GM12878 (cell line): ENCODE results near the gene HNRNPM. TPM values are rescaled to one million over a fixed set of nuclear protein-coding genes. Genes with fewer than 3 reads are reported as not detected.

ENCODE experiments used
- ATAC-seq: fragments of 200-7000 bp; cut with Tn5 transposase; 3 replicates; pipeline ENCODE4 v1.9.1; 2020; ENCODE audit warnings: mild to moderate bottlenecking, moderate library complexity
- BruUV-seq: library from RNA; stranded (reverse); fragments of 400-500 nt; replicated peaks from 2 replicates; lab custom pipeline; 2021; lab: Mats Ljungman, UMichigan
- CTCF ChIA-PET: fragments of 300-600 bp; sonication (Branson Sonifier 250); formaldehyde crosslinking; extraction: SDS; loops from one replicate; lab custom pipeline; 2021; ENCODE audit warnings: inconsistent platforms; lab: Yijun Ruan, JAX
- POLR2A ChIA-PET: fragments of 350-600 bp; formaldehyde crosslinking; extraction: SDS; loops from one replicate; lab custom pipeline; 2021; ENCODE audit warnings: inconsistent platforms; lab: Charles Lee
- RAD21 ChIA-PET: fragments of 300-600 bp; sonication (Branson Sonifier 250); formaldehyde crosslinking; loops from one replicate; lab custom pipeline; 2023; ENCODE audit warnings: antibody characterized with exemption; ENCODE audit not compliant: unreplicated experiment; lab: Charles Lee
- SMC1A ChIA-PET: fragments of 300-600 bp; sonication (Branson Sonifier 250); formaldehyde crosslinking; loops from one replicate; lab custom pipeline; 2023; ENCODE audit not compliant: unreplicated experiment, uncharacterized antibody; lab: Charles Lee
- DNase-seq: peaks from one replicate; pipeline ENCODE4 v3.0.0-alpha.2; 2011; ENCODE audit warnings: low read depth, low spot score
- FAIRE-seq: peaks from 3 replicates; lab custom pipeline; 2011; peaks lifted over from hg19 to GRCh38; lab: Jason Lieb, UNC
- H2AFZ ChIP-seq: 2 replicates; pipeline ENCODE4 v1.6.0; 2011; ENCODE audit warnings: low read depth, low read length, control low read depth; ENCODE audit not compliant: control insufficient read depth
- H3K27ac ChIP-seq: 2 replicates; pipeline ENCODE4 v1.5.1; 2011; ENCODE audit warnings: control low read depth; ENCODE audit not compliant: control insufficient read depth, insufficient read depth
- H3K27me3 ChIP-seq, 2 experiments: replicated peaks in 1 of 2; 2 replicates each; pipeline versions ENCODE4 v1.6.0 to v1.6.1; 2011; ENCODE audit warnings: low read length in 1 of 2; ENCODE audit not compliant: control insufficient read depth in 2 of 2, insufficient read depth in 2 of 2
- H3K36me3 ChIP-seq, 2 experiments: 2 replicates each; pipeline ENCODE4 v1.5.1; 2011; ENCODE audit warnings: low read length in 1 of 2; ENCODE audit not compliant: control insufficient read depth in 2 of 2, insufficient read depth in 2 of 2
- H3K4me1 ChIP-seq: 2 replicates; pipeline ENCODE4 v1.6.1; 2011; ENCODE audit warnings: mild to moderate bottlenecking, low read length, moderate library complexity, mixed read lengths; ENCODE audit not compliant: control insufficient read depth, insufficient read depth
- H3K4me2 ChIP-seq: 2 replicates; pipeline ENCODE4 v1.6.0; 2011; ENCODE audit warnings: control low read depth; ENCODE audit not compliant: control insufficient read depth, insufficient read depth
- H3K4me3 ChIP-seq: fragments of 200-600 bp; sonication (generic); 2 replicates; pipeline ENCODE4 v1.5.1; 2016
- H3K79me2 ChIP-seq: 2 replicates; pipeline ENCODE4 v1.6.0; 2011; ENCODE audit warnings: low read length; ENCODE audit not compliant: control insufficient read depth, insufficient read depth
- H3K9ac ChIP-seq: 2 replicates; pipeline ENCODE4 v1.8.0; 2011; ENCODE audit warnings: low read length, control low read depth, mixed read lengths; ENCODE audit not compliant: control insufficient read depth, insufficient read depth
- H3K9me3 ChIP-seq: replicated peaks from 3 replicates; pipeline ENCODE4 v1.5.1; 2011; ENCODE audit warnings: mild to moderate bottlenecking, low read length; ENCODE audit not compliant: control insufficient read depth, insufficient read depth
- H4K20me1 ChIP-seq: 2 replicates; pipeline ENCODE4 v1.6.0; 2011; ENCODE audit not compliant: control insufficient read depth, insufficient read depth
- BCLAF1 ChIP-seq: fragments of 450-650 bp; IDR thresholded peaks from 2 replicates; pipeline ENCODE4 v1.6.1; 2017; ENCODE audit warnings: antibody characterized with exemption, mild to moderate bottlenecking, moderate library complexity
- BRCA1 ChIP-seq: IDR thresholded peaks from 2 replicates; pipeline ENCODE4 v1.6.1; 2011; ENCODE audit warnings: low read depth, low read length, improper control_type of control experiment
- CREM ChIP-seq: IDR thresholded peaks from 2 replicates; pipeline ENCODE4 v1.6.1; 2014; ENCODE audit warnings: antibody characterized with exemption, low read depth
- FOXK2 ChIP-seq: fragments of 450-650 bp; IDR thresholded peaks from 2 replicates; pipeline ENCODE4 v1.6.1; 2017; ENCODE audit warnings: mild to moderate bottlenecking, moderate library complexity
- HDAC6 ChIP-seq: fragments of 200-600 bp; sonication (generic); IDR thresholded peaks from one replicate; pipeline ENCODE4 v1.8.0; 2017; ENCODE audit warnings: antibody characterized with exemption; ENCODE audit not compliant: unreplicated experiment
- LARP7 ChIP-seq: fragments of 450-650 bp; IDR thresholded peaks from 2 replicates; pipeline ENCODE4 v1.6.1; 2017; ENCODE audit warnings: mild to moderate bottlenecking
- NFIC ChIP-seq: IDR thresholded peaks from 2 replicates; pipeline ENCODE4 v1.6.1; 2012; ENCODE audit warnings: low read depth, mild to moderate bottlenecking, inconsistent platforms, low read length, moderate library complexity
- NR2C1 ChIP-seq: fragments of 450-650 bp; IDR thresholded peaks from 2 replicates; pipeline ENCODE4 v1.6.1; 2017; ENCODE audit warnings: antibody characterized with exemption, mild to moderate bottlenecking, moderate library complexity
- RB1 ChIP-seq: fragments of 450-650 bp; formaldehyde crosslinking; IDR thresholded peaks from 2 replicates; pipeline ENCODE4 v1.6.1; 2017; ENCODE audit warnings: mild to moderate bottlenecking, borderline replicate concordance
- RBBP5 ChIP-seq: fragments of 200-600 bp; sonication (generic); conservative IDR thresholded peaks from 2 replicates; pipeline ENCODE4 v1.6.1; 2016
- SMC3 ChIP-seq: IDR thresholded peaks from 2 replicates; pipeline ENCODE4 v1.6.1; 2011; ENCODE audit warnings: low read length, improper control_type of control experiment, borderline replicate concordance
- SUZ12 ChIP-seq: fragments of 200-600 bp; sonication (generic); IDR thresholded peaks from one replicate; pipeline ENCODE4 v1.6.1; 2018; ENCODE audit warnings: antibody characterized with exemption, mild to moderate bottlenecking; ENCODE audit not compliant: unreplicated experiment
- TAF1 ChIP-seq: IDR thresholded peaks from 2 replicates; pipeline ENCODE4 v1.6.1; 2011; ENCODE audit warnings: mild to moderate bottlenecking, low read depth, low read length, borderline replicate concordance
- YBX1 ChIP-seq: fragments of 450-650 bp; IDR thresholded peaks from 2 replicates; pipeline ENCODE4 v1.6.1; 2016; ENCODE audit warnings: antibody characterized with exemption
- ZZZ3 ChIP-seq: IDR thresholded peaks from 2 replicates; pipeline ENCODE4 v1.6.1; 2011; ENCODE audit warnings: low read depth; ENCODE audit not compliant: control insufficient read depth, insufficient read length
- WGBS: methylation state at CpG from one replicate; pipeline ENCODE4 v1.1.6; 2016; ENCODE audit warnings: low lambda C conversion rate; ENCODE audit not compliant: insufficient replicate concordance, insufficient coverage; ENCODE audit errors: missing lambda C conversion rate; 5-methylcytosine and 5-hydroxymethylcytosine counted together
- in situ Hi-C: fragments of 300-500 bp; cut with MboI; formaldehyde crosslinking; loops from 9 replicates; pipeline ENCODE4 v1.14.3; 2018; ENCODE audit warnings: mixed read lengths
- intact Hi-C: fragments of 100-400 bp; cut with micrococcal nuclease; formaldehyde crosslinking; loops from one replicate; pipeline ENCODE4 v1.14.2; 2022; ENCODE audit not compliant: unreplicated experiment
- polyA plus RNA-seq, 11 experiments: library from polyadenylated mRNA; depleted of rRNA in 4 of 11; unstranded in 6 of 11; stranded (reverse) in 5 of 11; fragments of >200 nt; fragmentation: Nextera tagmentation in 4 of 11; fragmentation: Illumina TruSeq in 1 of 11; extraction: Ambion mirVana in 4 of 11; extraction: Trizol in 1 of 11; gene quantifications; 1 replicate in 1 of 11; 2 replicates in 10 of 11; pipeline versions ENCODE4 v1.2.1 to v1.2.3, GENCODE V29; 2011 to 2016; ENCODE audit warnings: inconsistent platforms in 2 of 11, missing spikeins in 2 of 11, low read depth in 1 of 11
- total RNA-seq, 4 experiments: library from RNA; depleted of rRNA in 3 of 4; stranded (reverse); fragments of >200 nt in 3 of 4; fragmentation: Illumina TruSeq in 1 of 4; extraction: Trizol in 1 of 4; gene quantifications; 2 replicates each; pipeline versions ENCODE4 v1.2.1 to v1.2.3, GENCODE V29; 2013 to 2021

Gene HNRNPM
- total and polyA plus RNA-seq, 10 of the 15 experiments (the other 5 are each of a cell fraction or from before 2014, with no cell fraction given): 14.3 to 415 (median 198) TPM

DNA sequence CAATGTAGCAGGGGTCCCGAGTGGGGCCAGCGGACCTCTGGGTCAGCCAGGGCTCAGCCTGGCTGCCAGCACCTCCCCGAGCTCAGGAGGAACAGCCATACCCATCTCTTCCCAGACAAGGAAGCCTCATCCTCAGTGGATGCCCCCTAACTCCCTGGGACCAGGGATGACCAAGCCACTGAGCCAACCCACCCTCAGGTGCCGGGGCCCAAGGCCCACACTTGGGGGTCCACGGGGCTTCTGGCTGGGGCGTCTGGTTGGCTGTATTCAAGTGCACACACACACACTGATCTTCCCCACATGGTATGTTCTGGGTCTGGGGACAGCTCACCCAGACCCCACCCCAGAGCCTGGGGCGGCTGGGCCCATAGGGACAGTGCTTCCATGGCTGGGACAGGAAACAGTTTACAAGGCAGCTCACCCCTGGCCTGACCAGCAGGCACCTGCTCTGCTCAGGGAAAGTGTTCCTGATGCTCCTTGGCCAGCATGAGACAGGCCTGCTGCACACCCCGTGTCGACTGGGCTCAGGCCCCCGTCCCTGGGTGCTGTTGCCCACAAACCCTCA lies 46.9 kb upstream of the HNRNPM start:
- TF ChIP-seq RBBP5: no peak
- TF ChIP-seq BRCA1: no peak
- TF ChIP-seq NFIC: no peak
- no peak for TF ChIP-seq FOXK2
- no peak for TF ChIP-seq NR2C1
- no peak for TF ChIP-seq YBX1
- TF ChIP-seq SMC3: no peak
- TF ChIP-seq LARP7: no peak
- no peak for TF ChIP-seq CREM
- no peak for TF ChIP-seq SUZ12
- TF ChIP-seq BCLAF1: no peak
- TF ChIP-seq TAF1: no peak
- TF ChIP-seq ZZZ3: no peak
- TF ChIP-seq HDAC6: no peak
- TF ChIP-seq RB1: no peak
- peaks cover 5% of the 10 kb centered on the region; the same call in 1 of the 2 replicates for H3K4me1 ChIP-seq
- FAIRE-seq (no peak), DNase-seq (no peak), ATAC-seq (no peak)
- peaks cover 3 to 17% of the 10 kb centered on the region in 2 experiments; a peak in 3 of 4 replicates for H3K36me3 ChIP-seq
- POLR2A ChIA-PET: no interaction called here
- no peak overlapping the region for H3K27ac ChIP-seq
- H3K27me3 ChIP-seq: no peaks in the 10 kb centered on the region
- no peak overlapping the region for H3K4me3 ChIP-seq
- CTCF ChIA-PET: interaction anchor here (0.9 to 3.0 kb wide), 5 partner anchors 15 to 128 kb away, joined by 3 to 18 read pairs (median 4); partner anchors contain the start of gene MARCHF2
- no peak overlapping the region for H3K4me2 ChIP-seq
- H4K20me1 ChIP-seq: no peaks in the 10 kb centered on the region; the same call in 1 of the 2 replicates
- WGBS: 89% methylated on average over 10 of the region's 10 CpGs
- SMC1A ChIA-PET: interaction anchor here (0.8 kb wide), 1 partner anchor 44 kb away, joined by 3 read pairs; no protein-coding TSS in a partner anchor
- H3K79me2 ChIP-seq: peaks cover 17% of the 10 kb centered on the region
- in situ Hi-C loops: no loop called here
- RAD21 ChIA-PET: interaction anchor here (0.6 to 1.0 kb wide), 2 partner anchors 90 to 181 kb away, joined by 3 read pairs; no protein-coding TSS in a partner anchor
- intact Hi-C loops: loop anchor here (5.0 kb wide), 1 partner anchor 131 kb away; no protein-coding TSS in a partner anchor
- no TSS peak for BruUV-seq
- no peak overlapping the region for H3K9ac ChIP-seq
- H2AFZ ChIP-seq: no peak overlapping the region
- H3K9me3 ChIP-seq: no peaks in the 10 kb centered on the region
